ENCODE measurements around the gene SLC6A5. TPM values are rescaled to one million over a fixed set of nuclear protein-coding genes. Genes with fewer than 3 reads are reported as not detected.
"Not testable (repeated sequence)": the region's sequence is repeated elsewhere in the genome, so short reads cannot be mapped to it uniquely, and the experiment has no call there.

Gene SLC6A5
- total and polyA plus RNA-seq, 7 donors, result not detected

DNA sequence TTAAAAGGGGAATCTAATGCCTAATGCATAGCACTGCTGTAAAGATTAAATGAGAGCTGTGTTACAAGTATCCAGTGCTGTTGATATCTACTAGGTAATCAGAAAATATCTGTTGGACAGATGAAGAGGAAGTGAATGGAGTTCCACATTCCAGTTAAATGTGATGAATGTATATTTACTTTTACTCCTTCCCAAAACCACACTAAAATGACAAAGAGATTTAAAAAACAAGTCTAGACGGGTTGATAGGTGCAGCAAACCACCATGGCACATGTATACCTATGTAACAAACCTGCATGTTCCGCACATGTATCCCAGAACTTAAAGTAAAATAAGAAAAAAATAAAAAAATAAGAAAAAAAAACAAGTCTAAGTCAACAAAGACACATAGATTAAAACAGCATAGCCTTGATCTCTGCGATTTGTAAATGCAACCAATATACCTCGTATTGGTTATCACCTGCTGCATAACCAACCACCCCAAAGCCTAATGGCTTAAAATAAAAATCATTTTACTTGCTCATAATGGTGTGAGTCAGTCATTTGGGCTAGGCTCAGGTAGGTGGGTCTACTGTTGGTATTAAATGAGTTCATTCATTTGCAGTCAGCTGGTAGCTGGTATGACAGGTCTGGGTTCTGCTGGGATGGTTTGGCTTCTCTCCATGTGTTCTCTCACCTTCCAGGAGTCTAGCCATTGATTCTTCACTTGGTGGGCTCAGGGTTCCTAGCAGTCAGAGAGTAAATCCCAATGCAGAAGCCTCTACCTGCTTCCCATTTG, 39.7 kb upstream of the SLC6A5 start:
- Histone ChIP-seq H3K4me3 (no peak overlapping the region), H3K9me3 (no peaks in the 10 kb centered on the region), H3K4me1 (no peaks in the 10 kb centered on the region), H3K27me3 (ENCODE audit: insufficient read depth in 3 of 3, low read length in 2 of 3) (no peaks in the 10 kb centered on the region), H3K27ac (no peak overlapping the region), H3K36me3 (ENCODE audit: insufficient read depth in 1 of 2, low read depth in 1 of 2) (no peaks in the 10 kb centered on the region)
- WGBS, 3 donors, result 80 to 83% (median 82%) methylated on average over 4 of the region's 4 CpGs
- no peak for ATAC-seq
- no peak for DNase-seq
- intact Hi-C loops (cut with DNase I), result no loop called here
- TF ChIP-seq, protein P1, sequence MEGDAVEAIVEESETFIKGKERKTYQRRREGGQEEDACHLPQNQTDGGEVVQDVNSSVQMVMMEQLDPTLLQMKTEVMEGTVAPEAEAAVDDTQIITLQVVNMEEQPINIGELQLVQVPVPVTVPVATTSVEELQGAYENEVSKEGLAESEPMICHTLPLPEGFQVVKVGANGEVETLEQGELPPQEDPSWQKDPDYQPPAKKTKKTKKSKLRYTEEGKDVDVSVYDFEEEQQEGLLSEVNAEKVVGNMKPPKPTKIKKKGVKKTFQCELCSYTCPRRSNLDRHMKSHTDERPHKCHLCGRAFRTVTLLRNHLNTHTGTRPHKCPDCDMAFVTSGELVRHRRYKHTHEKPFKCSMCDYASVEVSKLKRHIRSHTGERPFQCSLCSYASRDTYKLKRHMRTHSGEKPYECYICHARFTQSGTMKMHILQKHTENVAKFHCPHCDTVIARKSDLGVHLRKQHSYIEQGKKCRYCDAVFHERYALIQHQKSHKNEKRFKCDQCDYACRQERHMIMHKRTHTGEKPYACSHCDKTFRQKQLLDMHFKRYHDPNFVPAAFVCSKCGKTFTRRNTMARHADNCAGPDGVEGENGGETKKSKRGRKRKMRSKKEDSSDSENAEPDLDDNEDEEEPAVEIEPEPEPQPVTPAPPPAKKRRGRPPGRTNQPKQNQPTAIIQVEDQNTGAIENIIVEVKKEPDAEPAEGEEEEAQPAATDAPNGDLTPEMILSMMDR (IDR thresholded peaks at IDR 0.05), result no peak

DNA sequence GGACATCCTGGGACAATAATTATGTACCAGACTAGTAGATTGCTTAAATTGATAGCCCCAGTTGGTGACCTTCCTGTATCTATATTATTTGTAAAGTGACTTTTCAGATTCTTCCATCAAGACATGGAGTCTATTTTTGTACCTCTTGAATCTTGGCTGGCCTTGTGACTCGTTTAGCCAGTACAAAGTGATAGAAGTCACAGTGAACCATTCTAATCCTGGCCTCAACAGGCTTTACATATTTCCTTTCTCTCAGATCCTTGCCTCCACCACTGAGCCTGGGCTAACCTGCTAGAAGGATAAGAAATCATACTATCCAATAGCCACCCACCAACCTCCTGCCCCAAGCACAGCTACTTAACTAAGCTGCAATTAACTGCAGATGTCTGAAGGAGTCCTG, 37.5 kb upstream of the SLC6A5 start:
- TF ChIP-seq, protein P1 (IDR thresholded peaks at IDR 0.05), result no peak
- Histone ChIP-seq H3K27ac (no peak overlapping the region), H3K4me1 (no peaks in the 10 kb centered on the region), H3K9me3 (no peaks in the 10 kb centered on the region), H3K36me3 (ENCODE audit: insufficient read depth in 1 of 2, low read depth in 1 of 2) (no peaks in the 10 kb centered on the region), H3K4me3 (no peak overlapping the region), H3K27me3 (ENCODE audit: insufficient read depth in 3 of 3, low read length in 2 of 3) (no peaks in the 10 kb centered on the region)
- 24 to 26% (median 25%) methylated on average over 1 of the region's 1 CpG for WGBS, 3 donors
- intact Hi-C loops (cut with DNase I), result no loop called here
- ATAC-seq (no peak), DNase-seq (no peak)

DNA sequence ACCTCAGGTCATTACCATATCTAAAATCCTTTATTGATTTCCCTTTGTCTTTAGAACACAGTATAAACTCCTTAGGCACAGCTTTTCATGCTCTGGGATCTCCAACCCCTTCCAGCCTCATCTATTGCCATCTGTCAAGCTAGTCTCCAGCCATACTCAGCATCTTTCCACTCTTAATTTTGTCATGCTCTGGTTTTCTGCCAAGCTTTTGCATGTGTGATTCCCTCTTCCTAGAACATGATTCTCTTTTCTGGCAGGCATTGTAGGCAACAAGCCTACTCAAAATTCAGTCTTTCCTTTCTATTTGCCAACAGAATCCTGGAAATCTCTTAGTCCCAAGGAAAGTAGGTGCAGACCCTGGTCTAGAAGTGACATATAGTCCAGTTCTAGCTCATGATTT, 35.5 kb upstream of the SLC6A5 start:
- no peak overlapping the region for H3K27ac ChIP-seq
- intact Hi-C loops (cut with DNase I), result no loop called here
- H3K9me3 ChIP-seq, result no peaks in the 10 kb centered on the region
- TF ChIP-seq, protein P1 (IDR thresholded peaks at IDR 0.05), result no peak
- H3K27me3 ChIP-seq (ENCODE audit: insufficient read depth in 3 of 3, low read length in 2 of 3), result no peaks in the 10 kb centered on the region
- no peak for DNase-seq
- H3K36me3 ChIP-seq (ENCODE audit: insufficient read depth in 1 of 2, low read depth in 1 of 2), result no peaks in the 10 kb centered on the region
- ATAC-seq, result no peak
- no peak overlapping the region for H3K4me3 ChIP-seq
- no peaks in the 10 kb centered on the region for H3K4me1 ChIP-seq

- intact Hi-C loops (cut with DNase I), result no loop called here
- Histone ChIP-seq H3K36me3 (ENCODE audit: insufficient read depth in 1 of 2, low read depth in 1 of 2) (no peaks in the 10 kb centered on the region), H3K4me1 (no peaks in the 10 kb centered on the region), H3K4me3 (no peak overlapping the region), H3K27me3 (ENCODE audit: insufficient read depth in 3 of 3, low read length in 2 of 3) (no peaks in the 10 kb centered on the region), H3K9me3 (no peaks in the 10 kb centered on the region), H3K27ac (no peak overlapping the region)
- 64 to 69% (median 67%) methylated on average over 1 of the region's 1 CpG for WGBS, 3 donors
- no peak for ATAC-seq
- TF ChIP-seq, protein P1 (IDR thresholded peaks at IDR 0.05), result no peak
- no peak for DNase-seq
These were observed 34.4 kb upstream of the SLC6A5 start for GRCh38 chr11:20564846-20565635.

DNA sequence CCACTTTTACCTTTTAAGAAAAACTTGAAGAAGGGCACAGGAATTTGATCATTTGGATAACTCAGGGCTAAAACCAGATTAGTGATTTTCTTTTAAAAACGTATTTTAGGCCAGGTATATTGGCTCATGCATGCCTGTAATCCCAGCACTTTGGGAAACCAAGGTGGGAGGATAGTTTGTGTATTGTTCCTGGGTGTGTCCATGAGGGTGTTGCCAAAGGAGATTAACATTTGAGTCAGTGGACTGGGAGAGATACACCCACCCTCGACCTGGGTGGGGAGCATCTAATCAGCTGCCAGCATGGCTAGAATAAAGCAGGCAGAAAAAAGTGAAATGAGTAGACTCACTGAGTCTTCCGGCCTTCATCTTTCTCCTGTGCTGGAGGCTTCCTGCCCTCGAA, 33.3 kb upstream of the SLC6A5 start:
- WGBS, 3 donors, result 47 to 61% (median 55%) methylated on average over 4 of the region's 4 CpGs
- H3K27ac ChIP-seq; H3K9me3 ChIP-seq; DNase-seq; H3K4me1 ChIP-seq; intact Hi-C loops (cut with DNase I); H3K4me3 ChIP-seq; H3K36me3 ChIP-seq (ENCODE audit: insufficient read depth in 1 of 2, low read depth in 1 of 2); H3K27me3 ChIP-seq (ENCODE audit: insufficient read depth in 3 of 3, low read length in 2 of 3); ATAC-seq: not testable (repeated sequence)

All from psoas muscle (tissue), 8 donors.